K562 (cell line): Measurements from ENCODE around the gene HNRNPDL. TPM values are rescaled to one million over a fixed set of nuclear protein-coding genes. Genes with fewer than 3 reads are reported as not detected.

Experiments used
- DIDO1 ChIP-seq: fragments of 450-650 bp; IDR thresholded peaks from 2 replicates; pipeline ENCODE4 v1.6.1; 2016; ENCODE audit warnings: low read depth, missing biosample characterization, missing genetic modification characterization
- EWSR1 ChIP-seq: fragments of 450-650 bp; IDR thresholded peaks from 2 replicates; pipeline ENCODE4 v1.6.1; 2018; ENCODE audit warnings: borderline replicate concordance, mild to moderate bottlenecking, low read depth, moderate library complexity; ENCODE audit not compliant: partially characterized antibody
- FOXM1 ChIP-seq, 2 experiments: fragments of 450-650 bp in 1 of 2; sonication (generic) in 1 of 2; formaldehyde crosslinking in 1 of 2; IDR thresholded peaks; 2 replicates each; pipeline versions ENCODE4 v1.6.1 to v1.9.0; 2017 to 2022; ENCODE audit warnings: low read depth in 2 of 2, mild to moderate bottlenecking in 2 of 2, missing genetic modification reagents in 1 of 2, moderate library complexity in 1 of 2
- ILF3 ChIP-seq: fragments of 450-650 bp; IDR thresholded peaks from 2 replicates; pipeline ENCODE4 v1.6.1; 2018; ENCODE audit warnings: antibody characterized with exemption, mild to moderate bottlenecking, moderate library complexity, borderline replicate concordance
- KLF10 ChIP-seq: fragments of 250-450 bp; sonication (Bioruptor Pico); IDR thresholded peaks from 2 replicates; pipeline ENCODE4 v1.6.1; 2021; ENCODE audit warnings: matching md5 sums
- NCOA4 ChIP-seq: fragments of 450-650 bp; IDR thresholded peaks from 2 replicates; pipeline ENCODE4 v1.6.1; 2018; ENCODE audit warnings: mild to moderate bottlenecking; ENCODE audit not compliant: partially characterized antibody
- NFXL1 ChIP-seq: fragments of 450-650 bp; formaldehyde crosslinking; IDR thresholded peaks from 2 replicates; pipeline ENCODE4 v1.4.0; 2021; ENCODE audit warnings: mild to moderate bottlenecking
- POLR2AphosphoS5 ChIP-seq: IDR thresholded peaks from 2 replicates; pipeline ENCODE4 v1.6.1; 2011; ENCODE audit warnings: mild to moderate bottlenecking, low read depth, low read length, moderate library complexity; ENCODE audit not compliant: control insufficient read depth, insufficient read depth
- SP1 ChIP-seq: sonication (generic); formaldehyde crosslinking; IDR thresholded peaks from 2 replicates; pipeline ENCODE4 v1.8.1; 2022; ENCODE audit warnings: mild to moderate bottlenecking, missing genetic modification reagents
- SREBF1 ChIP-seq: fragments of 150-350 bp; IDR thresholded peaks from 2 replicates; pipeline ENCODE4 v1.6.1; 2014; ENCODE audit warnings: antibody characterized with exemption, low read depth, low read length, borderline replicate concordance
- YY1 ChIP-seq, 3 experiments: IDR thresholded peaks; 2 replicates each; pipeline ENCODE4 v1.6.1; 2011; ENCODE audit warnings: low read length in 2 of 3, mild to moderate bottlenecking in 2 of 3, moderate library complexity in 2 of 3, borderline replicate concordance in 1 of 3, control low read depth in 1 of 3, low read depth in 1 of 3; ENCODE audit not compliant: insufficient read depth in 3 of 3, insufficient replicate concordance in 2 of 3, control insufficient read depth in 1 of 3, insufficient read length in 1 of 3; ENCODE audit errors: extremely low read depth in 1 of 3
- ZFX ChIP-seq: sonication (generic); formaldehyde crosslinking; IDR thresholded peaks from 2 replicates; pipeline ENCODE4 v1.8.0; 2022; ENCODE audit warnings: mild to moderate bottlenecking, missing genetic modification reagents, moderate library complexity
- ZNF384 ChIP-seq: IDR thresholded peaks from 2 replicates; pipeline ENCODE4 v1.6.1; 2012; ENCODE audit warnings: low read depth, low read length, improper control_type of control experiment
- ZNF407 ChIP-seq: fragments of 450-650 bp; IDR thresholded peaks from 2 replicates; pipeline ENCODE4 v1.6.1; 2016; ENCODE audit warnings: low read depth
- ZNF583 ChIP-seq: fragments of 250-450 bp; sonication (Bioruptor Pico); IDR thresholded peaks from 2 replicates; pipeline ENCODE4 v1.4.0; 2020
- polyA plus RNA-seq, 8 experiments: library from polyadenylated mRNA; depleted of rRNA in 4 of 8; stranded (reverse) in 5 of 8; unstranded in 3 of 8; fragments of >200 nt; fragmentation: Nextera tagmentation in 2 of 8; fragmentation: Illumina TruSeq in 1 of 8; extraction: Ambion mirVana in 2 of 8; extraction: Trizol in 1 of 8; gene quantifications; 2 replicates each; pipeline versions ENCODE4 v1.2.1 to v1.2.3, GENCODE V29; 2011 to 2014; ENCODE audit warnings: inconsistent platforms in 1 of 8, missing spikeins in 1 of 8
- total RNA-seq, 7 experiments: library from RNA; depleted of rRNA in 6 of 7; stranded (reverse); fragments of >200 nt in 6 of 7; fragmentation: Illumina TruSeq in 2 of 7; extraction: Trizol in 2 of 7; gene quantifications; 2 replicates each; pipeline versions ENCODE4 v1.2.1 to v1.2.3, GENCODE V29; 2011 to 2021; ENCODE audit warnings: low replicate concordance in 1 of 7
- TF ChIP-seq, protein P1 (sequence below): sonication (generic); formaldehyde crosslinking; IDR thresholded peaks from 2 replicates; pipeline ENCODE4 v1.8.0; 2022; ENCODE audit warnings: mild to moderate bottlenecking, missing genetic modification reagents

HNRNPDL gene
- total and polyA plus RNA-seq, 9 of the 15 experiments (the other 6 are each of a cell fraction or from before 2014, with no cell fraction given): 243 to 652 (median 351) TPM

DNA sequence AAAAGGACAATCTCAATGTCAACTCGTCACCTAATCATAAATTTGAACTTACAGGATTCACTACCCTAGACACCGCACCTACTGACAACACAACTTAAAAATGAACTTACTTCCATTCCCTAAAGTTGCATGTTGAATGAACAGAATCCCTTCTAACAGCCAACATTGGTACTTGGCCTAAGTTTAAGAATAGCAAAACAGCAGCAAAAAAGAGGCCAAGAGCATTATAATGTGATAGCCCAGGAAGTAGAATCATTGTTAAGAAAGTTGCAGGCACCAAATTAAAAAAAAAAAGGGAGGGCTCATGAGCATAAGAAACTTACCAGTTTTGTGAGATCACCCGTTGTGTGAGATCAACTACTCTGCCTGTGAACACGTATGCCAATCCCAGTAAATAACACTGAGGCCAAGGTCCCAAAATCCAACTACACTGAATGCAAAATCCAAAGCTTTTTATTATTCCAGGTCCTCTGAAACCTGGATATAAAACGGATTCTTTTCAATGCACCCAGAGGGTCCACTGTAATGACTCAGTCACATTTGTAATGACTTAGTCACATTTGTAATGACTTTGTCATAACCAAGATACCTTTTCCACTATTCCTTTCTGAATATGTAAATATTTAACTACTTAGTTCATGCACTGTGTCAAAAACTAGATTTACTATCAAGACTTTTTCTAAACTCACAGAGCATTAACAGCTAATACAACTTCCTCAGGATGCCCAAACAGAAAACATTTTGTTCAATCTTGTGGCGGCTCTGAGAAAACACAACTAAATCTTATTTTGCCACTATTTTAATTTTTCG, 6.8 kb downstream of the HNRNPDL start (continued):
- TF ChIP-seq EWSR1: peak; percentile 75
- 0 out of 2 replicates have a peak, but pooled peaks have one; percentile 32 for TF ChIP-seq KLF10
- peak; percentile 59; the same call in 1 of the 2 replicates for TF ChIP-seq ILF3
- no peak for TF ChIP-seq ZFX
- TF ChIP-seq, protein P1, sequence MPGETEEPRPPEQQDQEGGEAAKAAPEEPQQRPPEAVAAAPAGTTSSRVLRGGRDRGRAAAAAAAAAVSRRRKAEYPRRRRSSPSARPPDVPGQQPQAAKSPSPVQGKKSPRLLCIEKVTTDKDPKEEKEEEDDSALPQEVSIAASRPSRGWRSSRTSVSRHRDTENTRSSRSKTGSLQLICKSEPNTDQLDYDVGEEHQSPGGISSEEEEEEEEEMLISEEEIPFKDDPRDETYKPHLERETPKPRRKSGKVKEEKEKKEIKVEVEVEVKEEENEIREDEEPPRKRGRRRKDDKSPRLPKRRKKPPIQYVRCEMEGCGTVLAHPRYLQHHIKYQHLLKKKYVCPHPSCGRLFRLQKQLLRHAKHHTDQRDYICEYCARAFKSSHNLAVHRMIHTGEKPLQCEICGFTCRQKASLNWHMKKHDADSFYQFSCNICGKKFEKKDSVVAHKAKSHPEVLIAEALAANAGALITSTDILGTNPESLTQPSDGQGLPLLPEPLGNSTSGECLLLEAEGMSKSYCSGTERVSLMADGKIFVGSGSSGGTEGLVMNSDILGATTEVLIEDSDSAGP (CRISPR knock-in tag): no peak
- peak; percentile 79; the same call in 1 of the 2 replicates for TF ChIP-seq NFXL1
- TF ChIP-seq ZNF407: no peak
- TF ChIP-seq YY1 (IDR thresholded peaks at IDR 0.05; ENCODE audit: borderline replicate concordance in 1 of 3, control insufficient read depth in 1 of 3, extremely low read depth in 1 of 3, insufficient read depth in 3 of 3, insufficient read length in 1 of 3, insufficient replicate concordance in 2 of 3, low read depth in 1 of 3, low read length in 2 of 3): no peak
- TF ChIP-seq FOXM1 (IDR thresholded peaks at IDR 0.05; ENCODE audit: low read depth): no peak
- TF ChIP-seq FOXM1 (CRISPR knock-in tag; IDR thresholded peaks at IDR 0.05; ENCODE audit: low read depth): no peak
- TF ChIP-seq ZNF583: no peak
- TF ChIP-seq SP1: 0 out of 2 replicates have a peak, but pooled peaks have one; percentile 10
- TF ChIP-seq POLR2AphosphoS5: peak; percentile 86
- no peak for TF ChIP-seq DIDO1 (tag)
- no peak for TF ChIP-seq NCOA4
- TF ChIP-seq SREBF1: no peak
- TF ChIP-seq ZNF384: 0 out of 2 replicates have a peak, but pooled peaks have one; percentile 12
